Right lobe of liver (tissue), 6 donors: Measurements from ENCODE around the gene WSB1. TPM values are rescaled to one million over a fixed set of nuclear protein-coding genes. Genes with fewer than 3 reads are reported as not detected.

Source experiments
- ATAC-seq, 4 donors: fragments of 200-7000 bp; cut with Tn5 transposase; one replicate each; pipeline ENCODE4 v1.9.1; 2020; ENCODE audit warnings: mild to moderate bottlenecking in 4 of 4, moderate library complexity in 4 of 4
- DNase-seq, 3 donors: peaks; one replicate each; pipeline ENCODE4 v3.0.0-alpha.2; 2020
- H3K27ac ChIP-seq, 3 donors: fragments of 200-600 bp; one replicate each; pipeline ENCODE4 v1.8.0; 2022
- H3K27me3 ChIP-seq, 2 donors: fragments of 200-600 bp; one replicate each; pipeline ENCODE4 v1.8.0; 2022
- H3K36me3 ChIP-seq, 4 donors: fragments of 200-600 bp; sonication (generic) in 1 of 4; one replicate each; pipeline versions ENCODE4 v1.5.1 to v1.8.0; 2017 to 2022; ENCODE audit warnings: control low read depth in 1 of 4
- H3K4me1 ChIP-seq, 4 donors: fragments of 200-600 bp; sonication (generic) in 1 of 4; one replicate each; pipeline versions ENCODE4 v1.5.1 to v1.8.0; 2017 to 2022; ENCODE audit warnings: control low read depth in 1 of 4
- H3K4me3 ChIP-seq, 3 donors: fragments of 200-600 bp; one replicate each; pipeline ENCODE4 v1.8.0; 2022
- H3K9me3 ChIP-seq, 4 donors: fragments of 200-600 bp; sonication (generic) in 1 of 4; one replicate each; pipeline versions ENCODE4 v1.5.1 to v1.8.0; 2017 to 2022; ENCODE audit warnings: control low read depth in 1 of 4
- CTCF ChIP-seq, 4 donors: fragments of 200-600 bp in 3 of 4; fragments of 450-650 bp in 1 of 4; IDR thresholded peaks; one replicate each; pipeline versions ENCODE4 v1.5.1 to v1.8.0; 2016 to 2022; ENCODE audit warnings: antibody characterized with exemption in 4 of 4, mild to moderate bottlenecking in 2 of 4
- POLR2A ChIP-seq: fragments of 450-650 bp; IDR thresholded peaks from one replicate; pipeline ENCODE4 v1.6.1; 2017; ENCODE audit warnings: antibody characterized with exemption, mild to moderate bottlenecking
- WGBS: methylation state at CpG from one replicate; pipeline ENCODE4 v1.1.6; 2018; ENCODE audit warnings: low coverage, low lambda C conversion rate; ENCODE audit not compliant: insufficient coverage; ENCODE audit errors: missing lambda C conversion rate; 5-methylcytosine and 5-hydroxymethylcytosine counted together
- intact Hi-C, 2 donors: fragments of 100-400 bp; cut with DNase I; formaldehyde crosslinking; loops; one replicate each; pipeline versions ENCODE4 v1.11.2 to v1.14.1; 2022
- total RNA-seq, 6 experiments: library from RNA; depleted of rRNA in 2 of 6; stranded (reverse); fragments of >200 nt in 2 of 6; fragmentation: NEBNext Ultra II Directional in 3 of 6; extraction: Animal tissue kit (Norgen Biotek cat#: 25700) in 3 of 6; gene quantifications; one replicate each; pipeline versions ENCODE4 v1.1.0 to v1.2.4, GENCODE V29; 2016 to 2023
- donor health status: DM: no; HTN: yes; CAD: no.
- donor health status: DM: no; HTN: no; CAD: no.
- donor health status: DM: no; HTN: no; CAD: no.
- donor health status: DM: no; HTN: yes; CAD: no.
- donor health status: DM: no; HTN: yes; CAD: no.

The WSB1 gene
- total RNA-seq, 6 experiments from 2014 or later = 28.3 to 97.6 (median 35.0) TPM

- no peak for TF ChIP-seq POLR2A
- TF ChIP-seq CTCF (IDR thresholded peaks at IDR 0.05) = no peak
- ATAC-seq = no peak
- Histone ChIP-seq H3K4me3 (no peak overlapping the region), H3K36me3 (no peaks in the 10 kb centered on the region), H3K9me3 (no peaks in the 10 kb centered on the region), H3K27me3 (no peaks in the 10 kb centered on the region), H3K4me1 (peaks cover 0 to 15% (median 0%) of the 10 kb centered on the region in 4 donors), H3K27ac (no peak overlapping the region)
- no peak for DNase-seq
- 89% methylated on average over 2 of the region's 2 CpGs for WGBS
- intact Hi-C loops = loop anchor here (10.0 kb wide), 1 partner anchor 253 kb away; no protein-coding TSS in a partner anchor
Observed at GRCh38 chr17:27351759-27352158, 57.8 kb downstream of the WSB1 start.

GRCh38 chr17:27352448-27353032 is 58.6 kb downstream of the WSB1 start:
- intact Hi-C loops = loop anchor here (10.0 kb wide), 1 partner anchor 252 kb away; no protein-coding TSS in a partner anchor
- DNase-seq (no peak), ATAC-seq (no peak)
- Histone ChIP-seq H3K27ac (peak overlapping the region; percentile 81 to 98 (median 90)), H3K4me1 (peaks cover 0 to 15% (median 0%) of the 10 kb centered on the region in 4 donors), H3K36me3 (no peaks in the 10 kb centered on the region), H3K4me3 (peak overlapping the region in 2 of 3 donors; percentile 72 to 83), H3K27me3 (no peaks in the 10 kb centered on the region), H3K9me3 (no peaks in the 10 kb centered on the region)
- WGBS = 48% methylated on average over 6 of the region's 6 CpGs
- TF ChIP-seq CTCF (IDR thresholded peaks at IDR 0.05) (no peak), POLR2A (no peak)

- Histone ChIP-seq H3K4me3 (peak overlapping the region; percentile 62 to 83 (median 72)), H3K27ac (peak overlapping the region; percentile 81 to 98 (median 90)), H3K36me3 (no peaks in the 10 kb centered on the region), H3K9me3 (no peaks in the 10 kb centered on the region), H3K27me3 (no peaks in the 10 kb centered on the region), H3K4me1 (peaks cover 0 to 15% (median 0%) of the 10 kb centered on the region in 4 donors)
- TF ChIP-seq POLR2A (no peak), CTCF (IDR thresholded peaks at IDR 0.05) (no peak)
- ATAC-seq (no peak), DNase-seq (no peak)
- intact Hi-C loops = loop anchor here (10.0 kb wide), 1 partner anchor 252 kb away; no protein-coding TSS in a partner anchor
- WGBS = 88% methylated on average over 4 of the region's 11 CpGs
Observed at GRCh38 chr17:27353033-27353460, 59.1 kb downstream of the WSB1 start.

- peak overlapping the region; percentile 62 to 83 (median 72) for H3K4me3 ChIP-seq
- intact Hi-C loops = loop anchor here (10.0 kb wide), 1 partner anchor 251 kb away; no protein-coding TSS in a partner anchor
- DNase-seq (peak; percentile 90 to 95 (median 94)), ATAC-seq (peak; percentile 90 to 96 (median 92))
- H3K36me3 ChIP-seq = no peaks in the 10 kb centered on the region
- H3K27me3 ChIP-seq = no peaks in the 10 kb centered on the region
- peak; percentile 88 to 100 (median 93) for TF ChIP-seq CTCF (IDR thresholded peaks at IDR 0.05)
- peak; percentile 96 for TF ChIP-seq POLR2A
- no peaks in the 10 kb centered on the region for H3K9me3 ChIP-seq
- 0% methylated on average over 20 of the region's 57 CpGs for WGBS
- peaks cover 0 to 15% (median 0%) of the 10 kb centered on the region in 4 donors for H3K4me1 ChIP-seq
- peak overlapping the region; percentile 81 to 98 (median 90) for H3K27ac ChIP-seq
Observed at GRCh38 chr17:27353461-27354050, 59.6 kb downstream of the WSB1 start.
